ENCODE results near the gene IPPK.

IPPK gene

GRCh38 chr9:92640398-92641091 is 29.4 kb downstream of the IPPK start:
- no peak for DNase-seq (ENCODE audit: extremely low spot score)
- TF ChIP-seq CTBP1 (IDR thresholded peaks at IDR 0.05; ENCODE audit: borderline replicate concordance) (no peak), SP1 (IDR thresholded peaks at IDR 0.05) (no peak), L3MBTL2 (conservative IDR thresholded peaks at IDR 0.05) (no peak), FOXK2 (IDR thresholded peaks at IDR 0.05) (no peak), TARDBP (IDR thresholded peaks at IDR 0.05) (no peak), ARNT (IDR thresholded peaks at IDR 0.05) (no peak), BHLHE40 (IDR thresholded peaks at IDR 0.05; ENCODE audit: borderline replicate concordance) (no peak), ELF4 (IDR thresholded peaks at IDR 0.05) (no peak), LEF1 (IDR thresholded peaks at IDR 0.05; ENCODE audit: borderline replicate concordance) (no peak), PKNOX1 (IDR thresholded peaks at IDR 0.05) (no peak), ZNF384 (IDR thresholded peaks at IDR 0.05) (no peak), HDGF (IDR thresholded peaks at IDR 0.05; ENCODE audit: borderline replicate concordance) (no peak), FOXM1 (IDR thresholded peaks at IDR 0.05; ENCODE audit: borderline replicate concordance) (no peak), FOXA1 (IDR thresholded peaks at IDR 0.05) (no peak), NFRKB (IDR thresholded peaks at IDR 0.05) (no peak), SUZ12 (IDR thresholded peaks at IDR 0.05) (no peak)
- ChIA-PET POLR2A (no interaction called here), CTCF (no interaction called here)

GRCh38 chr9:92639791-92640271 is 30.1 kb downstream of the IPPK start:
- no peak for DNase-seq (ENCODE audit: extremely low spot score)
- ChIA-PET POLR2A (no interaction called here), CTCF (no interaction called here)
- TF ChIP-seq ELF4 (IDR thresholded peaks at IDR 0.05) (no peak), CTBP1 (IDR thresholded peaks at IDR 0.05; ENCODE audit: borderline replicate concordance) (no peak), BHLHE40 (IDR thresholded peaks at IDR 0.05; ENCODE audit: borderline replicate concordance) (no peak), LEF1 (IDR thresholded peaks at IDR 0.05; ENCODE audit: borderline replicate concordance) (no peak), FOXK2 (IDR thresholded peaks at IDR 0.05) (no peak), SUZ12 (IDR thresholded peaks at IDR 0.05) (no peak), ZNF384 (IDR thresholded peaks at IDR 0.05) (no peak), ARNT (IDR thresholded peaks at IDR 0.05) (no peak), FOXM1 (IDR thresholded peaks at IDR 0.05; ENCODE audit: borderline replicate concordance) (no peak), PKNOX1 (IDR thresholded peaks at IDR 0.05) (no peak), L3MBTL2 (conservative IDR thresholded peaks at IDR 0.05) (no peak), SP1 (IDR thresholded peaks at IDR 0.05) (no peak), NFRKB (IDR thresholded peaks at IDR 0.05) (no peak), HDGF (IDR thresholded peaks at IDR 0.05; ENCODE audit: borderline replicate concordance) (no peak), FOXA1 (IDR thresholded peaks at IDR 0.05) (no peak)

GRCh38 chr9:92639124-92639523 is 30.8 kb downstream of the IPPK start:
- POLR2A ChIA-PET = no interaction called here
- no peak for DNase-seq (ENCODE audit: extremely low spot score)
- CTCF ChIA-PET = no interaction called here
- TF ChIP-seq NFRKB (IDR thresholded peaks at IDR 0.05) (no peak), SP1 (IDR thresholded peaks at IDR 0.05) (no peak), ARNT (IDR thresholded peaks at IDR 0.05) (no peak), ELF4 (IDR thresholded peaks at IDR 0.05) (no peak), FOXM1 (IDR thresholded peaks at IDR 0.05; ENCODE audit: borderline replicate concordance) (no peak), ZNF384 (IDR thresholded peaks at IDR 0.05) (no peak), PKNOX1 (IDR thresholded peaks at IDR 0.05) (no peak), LEF1 (IDR thresholded peaks at IDR 0.05; ENCODE audit: borderline replicate concordance) (no peak), TARDBP (IDR thresholded peaks at IDR 0.05) (no peak), BHLHE40 (IDR thresholded peaks at IDR 0.05; ENCODE audit: borderline replicate concordance) (no peak), FOXA1 (IDR thresholded peaks at IDR 0.05) (no peak), FOXK2 (IDR thresholded peaks at IDR 0.05) (no peak), HDGF (IDR thresholded peaks at IDR 0.05; ENCODE audit: borderline replicate concordance) (no peak), L3MBTL2 (conservative IDR thresholded peaks at IDR 0.05) (no peak), CTBP1 (IDR thresholded peaks at IDR 0.05; ENCODE audit: borderline replicate concordance) (no peak), SUZ12 (IDR thresholded peaks at IDR 0.05) (no peak)

- no peak for TF ChIP-seq NFRKB (IDR thresholded peaks at IDR 0.05)
- no peak for TF ChIP-seq CTBP1 (IDR thresholded peaks at IDR 0.05; ENCODE audit: borderline replicate concordance)
- TF ChIP-seq ARNT (IDR thresholded peaks at IDR 0.05) = no peak
- TF ChIP-seq ELF4 (IDR thresholded peaks at IDR 0.05) = no peak
- TF ChIP-seq LEF1 (IDR thresholded peaks at IDR 0.05; ENCODE audit: borderline replicate concordance) = no peak
- no peak for TF ChIP-seq TARDBP (IDR thresholded peaks at IDR 0.05)
- TF ChIP-seq BHLHE40 (IDR thresholded peaks at IDR 0.05; ENCODE audit: borderline replicate concordance) = no peak
- TF ChIP-seq ZNF384 (IDR thresholded peaks at IDR 0.05) = no peak
- TF ChIP-seq HDGF (IDR thresholded peaks at IDR 0.05; ENCODE audit: borderline replicate concordance) = no peak
- TF ChIP-seq SUZ12 (IDR thresholded peaks at IDR 0.05) = no peak
- TF ChIP-seq L3MBTL2 (conservative IDR thresholded peaks at IDR 0.05) = no peak
- TF ChIP-seq PKNOX1 (IDR thresholded peaks at IDR 0.05) = no peak
- TF ChIP-seq FOXK2 (IDR thresholded peaks at IDR 0.05) = no peak
- TF ChIP-seq FOXA1 (IDR thresholded peaks at IDR 0.05) = no peak
- no peak for TF ChIP-seq SP1 (IDR thresholded peaks at IDR 0.05)
- POLR2A ChIA-PET = no interaction called here
- CTCF ChIA-PET = no interaction called here
- no peak for DNase-seq (ENCODE audit: extremely low spot score)
Measured at GRCh38 chr9:92638621-92639101, 31.3 kb downstream of the IPPK start.

All from HEK293T (cell line).